NOMO-1 treated with DMSO at 0.1 percent for 48 hours (cell line): ENCODE results near the gene AKR7A2.
"Not testable (repeated sequence)": the region's sequence is repeated elsewhere in the genome, so short reads cannot be mapped to it uniquely, and the experiment has no call there.

ENCODE experiments used
- DNase-seq: peaks from one replicate; lab custom pipeline; 2025; ENCODE audit not compliant: unreplicated experiment; lab: John Stamatoyannopoulos, UW

The AKR7A2 gene

GRCh38 chr1:19307794-19308508, 4.0 kb downstream of the AKR7A2 start:
- DNase-seq = no peak

GRCh38 chr1:19306941-19307340, 5.0 kb downstream of the AKR7A2 start:
- no peak for DNase-seq

- no peak for DNase-seq
Observed at GRCh38 chr1:19305880-19306279, 6.1 kb downstream of the AKR7A2 start.

- DNase-seq = not testable (repeated sequence)
Observed at GRCh38 chr1:19304081-19304480, 7.9 kb downstream of the AKR7A2 start.

- DNase-seq = no peak
Observed at GRCh38 chr1:19300211-19300610, 11.7 kb downstream of the AKR7A2 start.

- DNase-seq = no peak
Observed at GRCh38 chr1:19294638-19295037, 17.3 kb downstream of the AKR7A2 start.

- no peak for DNase-seq
Observed at GRCh38 chr1:19289244-19289643, 22.7 kb downstream of the AKR7A2 start.

- peak; percentile 57 for DNase-seq
Observed at GRCh38 chr1:19288324-19289241, 23.4 kb downstream of the AKR7A2 start, which contains the start of gene AKR7A3. AKR7A3 (minus strand) TSS chr1:19288770; CDS start chr1:19288709, 61 bp downstream.

- DNase-seq = no peak
Observed at GRCh38 chr1:19287436-19288185, 24.3 kb downstream of the AKR7A2 start.

GRCh38 chr1:19285807-19286206, 26.1 kb downstream of the AKR7A2 start:
- DNase-seq = not testable (repeated sequence)

GRCh38 chr1:19285366-19285765, 26.6 kb downstream of the AKR7A2 start:
- not testable (repeated sequence) for DNase-seq

- no peak for DNase-seq
Observed at GRCh38 chr1:19284881-19285280, 27.1 kb downstream of the AKR7A2 start.

- DNase-seq = no peak
Observed at GRCh38 chr1:19283891-19284290, 28.1 kb downstream of the AKR7A2 start.

GRCh38 chr1:19274636-19275035, 37.3 kb downstream of the AKR7A2 start:
- DNase-seq = no peak

- DNase-seq = not testable (repeated sequence)
Observed at GRCh38 chr1:19273844-19274531, 38.0 kb downstream of the AKR7A2 start.

GRCh38 chr1:19273106-19273843, 38.7 kb downstream of the AKR7A2 start:
- DNase-seq = no peak

- DNase-seq = no peak
Observed at GRCh38 chr1:19272064-19272463, 39.9 kb downstream of the AKR7A2 start.

GRCh38 chr1:19270343-19270730, 41.6 kb downstream of the AKR7A2 start:
- not testable (repeated sequence) for DNase-seq

GRCh38 chr1:19269427-19270342, 42.3 kb downstream of the AKR7A2 start:
- not testable (repeated sequence) for DNase-seq
